IMR-90 (cell line): ENCODE measurements around the gene CIAO2A. TPM values are rescaled to one million over a fixed set of nuclear protein-coding genes. Genes with fewer than 3 reads are reported as not detected.

Experiments
- ATAC-seq: fragments of 200-7000 bp; cut with Tn5 transposase; 2 replicates; pipeline ENCODE4 v1.9.1; 2020; ENCODE audit warnings: low read depth, mild to moderate bottlenecking, moderate library complexity
- BruUV-seq: library from RNA; stranded (reverse); fragments of 400-500 nt; replicated peaks from 2 replicates; lab custom pipeline; 2021; lab: Mats Ljungman, UMichigan
- CTCF ChIA-PET: fragments of 300-600 bp; formaldehyde crosslinking; extraction: SDS; loops from one replicate; lab custom pipeline; 2021; ENCODE audit warnings: antibody characterized with exemption; lab: Yijun Ruan, JAX
- POLR2A ChIA-PET: fragments of 300-600 bp; sonication (Branson Sonifier 250); formaldehyde crosslinking; loops from one replicate; lab custom pipeline; 2022; ENCODE audit warnings: antibody characterized with exemption; ENCODE audit not compliant: unreplicated experiment; lab: Charles Lee
- DNase-seq: peaks from one replicate; pipeline ENCODE4 v3.0.0; 2013
- H2AFZ ChIP-seq: replicated peaks from 2 replicates; pipeline ENCODE3; 2013; ENCODE audit warnings: low read length, mild to moderate bottlenecking; ENCODE audit not compliant: poor library complexity
- H2AK5ac ChIP-seq: 2 replicates; pipeline ENCODE4 v1.6.1; 2013; ENCODE audit warnings: low read depth, low read length, inconsistent platforms
- H2AK9ac ChIP-seq: replicated peaks from 2 replicates; pipeline ENCODE3; 2013; ENCODE audit warnings: mild to moderate bottlenecking, low read depth, low read length, moderate library complexity; ENCODE audit not compliant: poor library complexity
- H2BK120ac ChIP-seq: 2 replicates; pipeline ENCODE4 v1.6.1; 2013; ENCODE audit warnings: low read depth, low read length, inconsistent platforms
- H2BK15ac ChIP-seq: 3 replicates; pipeline ENCODE4 v1.6.1; 2013; ENCODE audit warnings: low read depth, low read length, inconsistent platforms
- H2BK20ac ChIP-seq: 2 replicates; pipeline ENCODE4 v1.6.1; 2013; ENCODE audit warnings: low read depth, mild to moderate bottlenecking, inconsistent platforms, low read length, moderate library complexity
- H2BK5ac ChIP-seq: 2 replicates; pipeline ENCODE4 v1.6.1; 2013; ENCODE audit warnings: mild to moderate bottlenecking, low read depth, low read length, inconsistent platforms; ENCODE audit not compliant: poor library complexity, severe bottlenecking
- H3K14ac ChIP-seq: replicated peaks from 2 replicates; pipeline ENCODE4 v1.6.1; 2013; ENCODE audit warnings: low read depth, low read length, inconsistent platforms
- H3K18ac ChIP-seq: 2 replicates; pipeline ENCODE4 v1.6.1; 2013; ENCODE audit warnings: low read depth, low read length, control low read depth
- H3K23ac ChIP-seq: 2 replicates; pipeline ENCODE4 v1.6.1; 2013; ENCODE audit warnings: low read depth, low read length, inconsistent platforms
- H3K27ac ChIP-seq: 2 replicates; pipeline ENCODE4 v1.5.1; 2013; ENCODE audit warnings: mild to moderate bottlenecking, control low read depth, low read length; ENCODE audit not compliant: insufficient read depth
- H3K27me3 ChIP-seq: 2 replicates; pipeline ENCODE4 v1.6.1; 2013; ENCODE audit warnings: low read length; ENCODE audit not compliant: control insufficient read depth, insufficient read depth
- H3K36me3 ChIP-seq: 2 replicates; pipeline ENCODE4 v1.6.1; 2013; ENCODE audit warnings: low read length, mixed read lengths; ENCODE audit not compliant: control insufficient read depth, insufficient read depth
- H3K4ac ChIP-seq: 2 replicates; pipeline ENCODE4 v1.6.1; 2013; ENCODE audit warnings: low read depth, low read length, inconsistent platforms
- H3K4me1 ChIP-seq: 2 replicates; pipeline ENCODE4 v1.6.1; 2013; ENCODE audit warnings: low read length, mixed read lengths; ENCODE audit not compliant: control insufficient read depth, insufficient read depth
- H3K4me2 ChIP-seq: 2 replicates; pipeline ENCODE4 v1.6.1; 2013; ENCODE audit warnings: low read depth, mild to moderate bottlenecking, control low read depth, low read length, moderate library complexity
- H3K4me3 ChIP-seq: 2 replicates; pipeline ENCODE4 v1.5.1; 2013; ENCODE audit warnings: low read depth, mild to moderate bottlenecking, control low read depth, low read length, moderate library complexity; ENCODE audit not compliant: insufficient read depth
- H3K56ac ChIP-seq: 2 replicates; pipeline ENCODE4 v1.6.1; 2013; ENCODE audit warnings: low read length, inconsistent platforms; ENCODE audit not compliant: insufficient read depth; ENCODE audit errors: extremely low read depth
- H3K79me1 ChIP-seq, 2 experiments: 2 replicates each; pipeline ENCODE4 v1.6.1; 2013; ENCODE audit warnings: low read length in 2 of 2, inconsistent platforms in 1 of 2, low read depth in 1 of 2
- H3K9ac ChIP-seq: 2 replicates; pipeline ENCODE4 v1.6.1; 2013; ENCODE audit warnings: low read depth, low read length, control low read depth
- H3K9me1 ChIP-seq: 2 replicates; pipeline ENCODE4 v1.6.1; 2013; ENCODE audit warnings: low read length, inconsistent platforms; ENCODE audit not compliant: insufficient read depth
- H3K9me3 ChIP-seq: 2 replicates; pipeline ENCODE4 v1.6.1; 2013; ENCODE audit warnings: low read length; ENCODE audit not compliant: control insufficient read depth, insufficient read depth
- H4K20me1 ChIP-seq: 2 replicates; pipeline ENCODE4 v1.6.1; 2013; ENCODE audit warnings: low read length, inconsistent platforms; ENCODE audit not compliant: insufficient read depth
- H4K5ac ChIP-seq: 2 replicates; pipeline ENCODE4 v1.6.1; 2013; ENCODE audit warnings: mild to moderate bottlenecking, low read depth, low read length, control low read depth
- H4K8ac ChIP-seq, 2 experiments: 2 replicates each; pipeline ENCODE4 v1.6.1; 2013; ENCODE audit warnings: low read depth in 2 of 2, low read length in 2 of 2, control low read depth in 1 of 2, inconsistent platforms in 1 of 2
- H4K91ac ChIP-seq: 2 replicates; pipeline ENCODE4 v1.6.1; 2013; ENCODE audit warnings: low read depth, low read length, inconsistent platforms; ENCODE audit not compliant: insufficient read depth
- MAFK ChIP-seq: IDR thresholded peaks from 2 replicates; pipeline ENCODE4 v1.6.1; 2012; ENCODE audit warnings: low read depth, low read length, improper control_type of control experiment
- MXI1 ChIP-seq: IDR thresholded peaks from 2 replicates; pipeline ENCODE4 v1.6.1; 2012; ENCODE audit warnings: low read depth, mild to moderate bottlenecking, low read length, moderate library complexity, borderline replicate concordance
- SMC3 ChIP-seq: fragments of 150-350 bp; IDR thresholded peaks from 2 replicates; pipeline ENCODE4 v1.6.1; 2016; ENCODE audit warnings: low read depth, mild to moderate bottlenecking, antibody characterized with exemption, low read length, moderate library complexity
- USF2 ChIP-seq: fragments of 150-350 bp; IDR thresholded peaks from 2 replicates; pipeline ENCODE4 v1.6.1; 2017; ENCODE audit warnings: mild to moderate bottlenecking, antibody characterized with exemption, low read length, low read depth
- WGBS, 2 experiments: methylation state at CpG; one replicate each; pipeline versions ENCODE4 v1.1.5 to v1.1.7; 2013; ENCODE audit warnings: missing lambda C conversion rate in 2 of 2; ENCODE audit not compliant: insufficient read length in 1 of 2; ENCODE audit errors: extremely low coverage in 2 of 2; 5-methylcytosine and 5-hydroxymethylcytosine counted together
- dilution Hi-C: fragments of 300-500 bp; cut with HindIII; formaldehyde crosslinking; loops from one replicate; pipeline ENCODE4 v1.14.3; 2018; ENCODE audit warnings: low sequenced_read_pairs; ENCODE audit not compliant: unreplicated experiment
- in situ Hi-C: fragments of 300-500 bp; cut with MboI; formaldehyde crosslinking; loops from 3 replicates; pipeline ENCODE4 v1.14.3; 2019; ENCODE audit warnings: low sequenced_read_pairs, inconsistent platforms, mixed read lengths
- intact Hi-C: fragments of 100-400 bp; cut with micrococcal nuclease; formaldehyde crosslinking; loops from 2 replicates; pipeline ENCODE4 v1.10.0; 2022
- polyA plus RNA-seq, 3 experiments: library from polyadenylated mRNA; depleted of rRNA; stranded (reverse); fragments of >200 nt; gene quantifications; 2 replicates each; pipeline ENCODE4 v1.2.3, GENCODE V29; 2012; ENCODE audit warnings: low replicate concordance in 1 of 3
- total RNA-seq: library from RNA; depleted of rRNA; stranded (reverse); fragments of >200 nt; gene quantifications from 2 replicates; pipeline ENCODE4 v1.2.3, GENCODE V29; 2012
- TF ChIP-seq, protein P1 (sequence below): conservative IDR thresholded peaks from 2 replicates; pipeline ENCODE4 v1.5.1; 2012; ENCODE audit warnings: mild to moderate bottlenecking, low read depth, low read length, improper control_type of control experiment

CIAO2A gene
- total and polyA plus RNA-seq, 2 of the 4 experiments (the other 2 are of a cell fraction), result 36.7 to 38.3 TPM

GRCh38 chr15:64136347-64136746 is 42.7 kb upstream of the CIAO2A start:
- no peak overlapping the region for H3K9ac ChIP-seq
- H2BK120ac ChIP-seq, result no peak overlapping the region
- no peak overlapping the region for H2AFZ ChIP-seq
- no peak overlapping the region for H3K56ac ChIP-seq
- DNase-seq (no peak), ATAC-seq (no peak)
- H4K20me1 ChIP-seq, result 0 out of 2 replicates have a peak, but pooled peaks cover 5% of the 10 kb centered on the region
- POLR2A ChIA-PET, result no interaction called here
- H3K9me1 ChIP-seq, result peaks cover 22% of the 10 kb centered on the region
- no TSS peak for BruUV-seq
- H3K4me1 ChIP-seq, result no peaks in the 10 kb centered on the region; the same call in 1 of the 2 replicates
- in situ Hi-C loops (no loop called here), intact Hi-C loops (no loop called here), dilution Hi-C loops (no loop called here)
- H3K79me1 ChIP-seq, result peaks cover 5 to 23% of the 10 kb centered on the region in 2 experiments; a peak in 1 of 4 replicates
- H3K4ac ChIP-seq, result no peak overlapping the region
- H3K18ac ChIP-seq, result no peak overlapping the region
- H4K91ac ChIP-seq, result no peak overlapping the region
- H2AK9ac ChIP-seq, result no peak overlapping the region
- no peak overlapping the region for H3K14ac ChIP-seq
- no peak overlapping the region for H3K27ac ChIP-seq
- peaks cover 57% of the 10 kb centered on the region for H3K36me3 ChIP-seq
- no peak overlapping the region for H3K4me3 ChIP-seq
- H2BK20ac ChIP-seq, result no peak overlapping the region
- H4K8ac ChIP-seq, result no peak overlapping the region
- no peak overlapping the region for H2BK15ac ChIP-seq
- no peak overlapping the region for H2BK5ac ChIP-seq
- no peaks in the 10 kb centered on the region for H3K27me3 ChIP-seq
- CTCF ChIA-PET, result no interaction called here
- H3K4me2 ChIP-seq, result no peak overlapping the region
- H4K5ac ChIP-seq, result no peak overlapping the region
- no peak overlapping the region for H3K23ac ChIP-seq
- WGBS, 2 experiments, result 100% methylated on average over 1 of the region's 7 CpGs; no CpG with 5 or more reads in 1 of the 2 experiments
- no peak overlapping the region for H2AK5ac ChIP-seq
- H3K9me3 ChIP-seq, result no peaks in the 10 kb centered on the region
- TF ChIP-seq, protein P1, sequence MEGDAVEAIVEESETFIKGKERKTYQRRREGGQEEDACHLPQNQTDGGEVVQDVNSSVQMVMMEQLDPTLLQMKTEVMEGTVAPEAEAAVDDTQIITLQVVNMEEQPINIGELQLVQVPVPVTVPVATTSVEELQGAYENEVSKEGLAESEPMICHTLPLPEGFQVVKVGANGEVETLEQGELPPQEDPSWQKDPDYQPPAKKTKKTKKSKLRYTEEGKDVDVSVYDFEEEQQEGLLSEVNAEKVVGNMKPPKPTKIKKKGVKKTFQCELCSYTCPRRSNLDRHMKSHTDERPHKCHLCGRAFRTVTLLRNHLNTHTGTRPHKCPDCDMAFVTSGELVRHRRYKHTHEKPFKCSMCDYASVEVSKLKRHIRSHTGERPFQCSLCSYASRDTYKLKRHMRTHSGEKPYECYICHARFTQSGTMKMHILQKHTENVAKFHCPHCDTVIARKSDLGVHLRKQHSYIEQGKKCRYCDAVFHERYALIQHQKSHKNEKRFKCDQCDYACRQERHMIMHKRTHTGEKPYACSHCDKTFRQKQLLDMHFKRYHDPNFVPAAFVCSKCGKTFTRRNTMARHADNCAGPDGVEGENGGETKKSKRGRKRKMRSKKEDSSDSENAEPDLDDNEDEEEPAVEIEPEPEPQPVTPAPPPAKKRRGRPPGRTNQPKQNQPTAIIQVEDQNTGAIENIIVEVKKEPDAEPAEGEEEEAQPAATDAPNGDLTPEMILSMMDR, result no peak
- no peak for TF ChIP-seq SMC3
- TF ChIP-seq MXI1, result no peak
- no peak for TF ChIP-seq USF2
- TF ChIP-seq MAFK, result no peak
